Left ventricle myocardium superior (tissue), 1 donor: ENCODE results near the gene SERAC1. TPM values are rescaled to one million over a fixed set of nuclear protein-coding genes. Genes with fewer than 3 reads are reported as not detected.
A peak's percentile ranks its signal among the peaks of the same experiment; 100 is the strongest.

Source experiments
- ATAC-seq: fragments of 200-7000 bp; cut with Tn5 transposase; one replicate; pipeline ENCODE4 v1.9.1; 2020; ENCODE audit warnings: mild to moderate bottlenecking, moderate library complexity
- DNase-seq: peaks from one replicate; pipeline ENCODE4 v3.0.0-alpha.2; 2020
- intact Hi-C: fragments of 100-400 bp; cut with micrococcal nuclease; formaldehyde crosslinking; loops from one replicate; pipeline ENCODE4 v1.11.0; 2022
- total RNA-seq: library from RNA; stranded (reverse); fragmentation: NEBNext Ultra II Directional; extraction: Animal tissue kit (Norgen Biotek cat#: 25700); gene quantifications from one replicate; pipeline ENCODE4 v1.2.1, GENCODE V29; 2021
- donor health status: DM: no; HTN: yes; CAD: no; lungs with severe emphysema.

Gene SERAC1
- total RNA-seq, 1 donor from 2014 or later: 5.6 TPM

GRCh38 chr6:158067436-158068015 is 100.5 kb downstream of the SERAC1 start:
- ATAC-seq: no peak
- DNase-seq: no peak
- intact Hi-C loops: loop anchor here (10.0 kb wide), 1 partner anchor 83 kb away; the partner anchor contains the start of gene SYNJ2

DNA sequence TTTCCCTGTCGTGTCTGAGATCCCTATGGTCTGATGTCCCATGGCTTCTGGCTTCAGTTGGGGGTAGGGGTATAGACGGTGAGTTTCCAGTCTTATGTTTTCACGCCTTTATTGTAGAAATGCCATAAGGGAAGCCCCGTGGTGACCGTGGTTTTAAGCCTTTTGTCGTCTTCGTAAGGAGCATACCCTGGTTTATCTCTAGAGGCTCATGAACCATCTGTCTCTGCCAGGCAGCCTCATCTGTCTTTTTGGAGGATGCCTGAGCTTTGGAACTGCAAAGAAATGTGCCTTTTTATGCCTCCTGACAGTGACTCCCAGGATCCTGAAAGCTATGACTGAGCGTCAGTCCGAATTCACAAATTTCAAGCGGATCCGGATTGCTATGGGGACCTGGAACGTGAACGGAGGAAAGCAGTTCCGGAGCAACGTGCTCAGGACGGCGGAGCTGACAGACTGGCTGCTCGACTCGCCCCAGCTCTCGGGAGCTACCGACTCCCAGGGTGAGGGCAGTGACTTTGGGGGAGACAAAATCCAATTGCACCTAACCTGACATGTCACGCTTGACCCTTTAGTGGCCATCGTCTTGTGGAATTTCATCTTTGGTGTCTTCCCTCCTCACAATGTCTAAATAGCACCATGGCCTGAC is 101.8 kb downstream of the SERAC1 start:
- DNase-seq (no peak), ATAC-seq (no peak)
- intact Hi-C loops: loop anchor here (10.0 kb wide), 1 partner anchor 81 kb away; the partner anchor contains the start of gene SYNJ2

DNA sequence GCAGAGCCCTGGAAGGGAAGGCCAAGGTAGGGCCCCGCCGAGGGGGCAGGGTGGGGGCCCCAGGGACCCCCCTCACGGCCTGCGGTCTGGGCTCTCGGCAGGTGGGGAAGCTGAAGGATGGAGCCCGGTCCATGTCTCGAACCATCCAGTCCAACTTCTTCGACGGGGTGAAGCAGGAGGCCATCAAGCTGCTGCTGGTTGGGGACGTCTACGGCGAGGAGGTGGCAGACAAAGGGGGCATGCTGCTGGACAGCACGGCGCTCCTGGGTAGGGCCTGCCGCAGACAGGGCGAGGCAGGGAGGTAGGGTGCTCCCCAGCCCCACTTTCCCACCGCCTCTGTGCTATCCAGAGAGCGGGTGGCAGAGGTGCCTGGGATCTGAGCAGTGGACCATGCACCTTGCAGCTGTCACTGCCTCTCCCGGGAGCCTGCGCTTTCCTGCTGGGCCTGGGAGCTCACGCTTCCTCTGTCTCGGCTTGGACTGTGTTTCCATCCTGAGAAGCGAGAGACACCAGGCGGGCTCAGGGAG is 103.3 kb downstream of the SERAC1 start:
- ATAC-seq (no peak), DNase-seq (no peak)
- intact Hi-C loops: loop anchor here (10.0 kb wide), 1 partner anchor 80 kb away; the partner anchor contains the start of gene SYNJ2

- ATAC-seq: no peak
- intact Hi-C loops: loop anchor here (10.0 kb wide), 1 partner anchor 79 kb away; the partner anchor contains the start of gene SYNJ2
These were observed 104.3 kb downstream of the SERAC1 start for GRCh38 chr6:158063736-158064135.

GRCh38 chr6:158061709-158062461 is 106.2 kb downstream of the SERAC1 start:
- intact Hi-C loops: loop anchor here (10.0 kb wide), 1 partner anchor 77 kb away; the partner anchor contains the start of gene SYNJ2
- DNase-seq (no peak), ATAC-seq (no peak)

More at GRCh38 chr6:158063736-158064135, 104.3 kb downstream of the SERAC1 start:
- DNase-seq: no peak

GRCh38 chr6:158061361-158061708 is 106.7 kb downstream of the SERAC1 start:
- intact Hi-C loops: loop anchor here (10.0 kb wide), 1 partner anchor 77 kb away; the partner anchor contains the start of gene SYNJ2
- no peak for DNase-seq
- ATAC-seq: no peak

GRCh38 chr6:158060455-158061360 is 107.4 kb downstream of the SERAC1 start:
- intact Hi-C loops: loop anchor here (10.0 kb wide), 1 partner anchor 76 kb away; the partner anchor contains the start of gene SYNJ2
- ATAC-seq (peak; percentile 87), DNase-seq (peak; percentile 88)

Other genes with a start within 250 kb of the SERAC1 start
- gene SYNJ2, start 186.4 kb downstream of the SERAC1 start, total RNA-seq: 14.7 TPM
- 29.8 TPM for gene GTF2H5, start 88 bp upstream of the SERAC1 start, total RNA-seq
- gene TULP4, start 144.2 kb upstream of the SERAC1 start, total RNA-seq: 101 TPM